HepG2 (cell line): ENCODE measurements around the gene ACSBG1. TPM values are rescaled to one million over a fixed set of nuclear protein-coding genes. Genes with fewer than 3 reads are reported as not detected.

ENCODE experiments used
- CHD2 ChIP-seq: IDR thresholded peaks from 2 replicates; pipeline ENCODE4 v1.6.1; 2011; ENCODE audit warnings: low read depth, low read length, improper control_type of control experiment
- GPN1 ChIP-seq: sonication (generic); formaldehyde crosslinking; IDR thresholded peaks from 2 replicates; pipeline ENCODE4 v1.5.1; 2020; ENCODE audit warnings: missing genetic modification reagents, borderline replicate concordance
- STAT5B ChIP-seq: sonication (generic); formaldehyde crosslinking; IDR thresholded peaks from 2 replicates; pipeline ENCODE4 v1.4.0; 2020; ENCODE audit warnings: missing genetic modification reagents
- ZBTB42 ChIP-seq: sonication (generic); formaldehyde crosslinking; IDR thresholded peaks from 2 replicates; pipeline ENCODE4 v1.5.0; 2020; ENCODE audit warnings: mild to moderate bottlenecking, missing genetic modification reagents
- ZBTB7B ChIP-seq: sonication (generic); formaldehyde crosslinking; IDR thresholded peaks from 2 replicates; pipeline ENCODE4 v1.4.0; 2020; ENCODE audit warnings: missing genetic modification reagents
- ZNF30 ChIP-seq: sonication (generic); formaldehyde crosslinking; IDR thresholded peaks from 2 replicates; pipeline ENCODE4 v1.5.0; 2020; ENCODE audit warnings: mild to moderate bottlenecking, missing genetic modification reagents
- ZNF431 ChIP-seq: sonication (generic); formaldehyde crosslinking; IDR thresholded peaks from 2 replicates; pipeline ENCODE4 v1.9.0; 2022; ENCODE audit warnings: missing genetic modification reagents, low read depth, mild to moderate bottlenecking, borderline replicate concordance
- ZNF567 ChIP-seq: sonication (generic); formaldehyde crosslinking; IDR thresholded peaks from 2 replicates; pipeline ENCODE4 v1.8.1; 2023; ENCODE audit warnings: mild to moderate bottlenecking, missing genetic modification reagents, borderline replicate concordance
- ZNF614 ChIP-seq: IDR thresholded peaks from 2 replicates; pipeline ENCODE4 v1.6.1; 2018; ENCODE audit warnings: missing biosample characterization, missing genetic modification reagents, inconsistent platforms, borderline replicate concordance
- ZNF660 ChIP-seq: sonication (generic); formaldehyde crosslinking; IDR thresholded peaks from 2 replicates; pipeline ENCODE4 v1.5.1; 2020; ENCODE audit warnings: mild to moderate bottlenecking, low read depth, missing genetic modification reagents, borderline replicate concordance
- ZNF775 ChIP-seq: sonication (generic); formaldehyde crosslinking; IDR thresholded peaks from 2 replicates; pipeline ENCODE4 v1.4.0; 2020; ENCODE audit warnings: missing genetic modification reagents, mild to moderate bottlenecking, moderate library complexity, borderline replicate concordance
- ZNF776 ChIP-seq: sonication (generic); formaldehyde crosslinking; IDR thresholded peaks from 2 replicates; pipeline ENCODE4 v1.4.0; 2020; ENCODE audit warnings: mild to moderate bottlenecking, missing genetic modification reagents
- polyA plus RNA-seq, 8 experiments: library from polyadenylated mRNA; depleted of rRNA in 3 of 8; stranded (reverse) in 7 of 8; unstranded in 1 of 8; fragments of >200 nt; fragmentation: Illumina TruSeq in 4 of 8; extraction: Trizol in 4 of 8; gene quantifications; 2 replicates each; pipeline versions ENCODE4 v1.2.1 to v1.2.3, GENCODE V29; 2011 to 2016; ENCODE audit warnings: low read depth in 4 of 8, missing spikeins in 1 of 8, mixed read lengths in 1 of 8; ENCODE audit not compliant: insufficient read depth in 1 of 8
- total RNA-seq, 5 experiments: library from RNA; depleted of rRNA; stranded (reverse); fragments of >200 nt; fragmentation: Illumina TruSeq; extraction: Trizol; gene quantifications; 2 replicates each; pipeline ENCODE4 v1.2.3, GENCODE V29; 2016; ENCODE audit warnings: low read depth in 1 of 5
- TF ChIP-seq, protein P1 (sequence below): sonication (generic); formaldehyde crosslinking; IDR thresholded peaks from 2 replicates; pipeline ENCODE4 v1.4.0; 2020; ENCODE audit warnings: missing genetic modification reagents
- TF ChIP-seq, protein P2 (sequence below): sonication (generic); formaldehyde crosslinking; IDR thresholded peaks from 2 replicates; pipeline ENCODE4 v1.4.0; 2020; ENCODE audit warnings: mild to moderate bottlenecking, missing genetic modification reagents, borderline replicate concordance
- TF ChIP-seq, protein P3 (sequence below): sonication (generic); formaldehyde crosslinking; IDR thresholded peaks from 2 replicates; pipeline ENCODE4 v1.4.0; 2020; ENCODE audit warnings: mild to moderate bottlenecking, missing genetic modification reagents
- TF ChIP-seq, protein P4 (sequence below): sonication (generic); formaldehyde crosslinking; IDR thresholded peaks from 2 replicates; pipeline ENCODE4 v1.9.0; 2021; ENCODE audit warnings: missing genetic modification reagents, borderline replicate concordance

Gene ACSBG1
- total and polyA plus RNA-seq, 2 of the 13 experiments (the other 11 are each of a cell fraction or from before 2014, with no cell fraction given): 0.35 to 0.81 TPM

GRCh38 chr15:78131295-78132061 lies 102.9 kb downstream of the ACSBG1 start, which contains the start of gene CIB2 (continued):
- TF ChIP-seq ZNF30 (CRISPR knock-in tag) (no peak), ZBTB7B (CRISPR knock-in tag) (peak; percentile 98), ZNF614 (CRISPR knock-in tag) (0 out of 2 replicates have a peak, but pooled peaks have one; percentile 35), ZNF776 (CRISPR knock-in tag) (no peak), ZNF567 (CRISPR knock-in tag) (0 out of 2 replicates have a peak, but pooled peaks have one; percentile 24), ZNF660 (CRISPR knock-in tag) (no peak), ZNF775 (no peak), STAT5B (CRISPR knock-in tag) (no peak), ZBTB42 (CRISPR knock-in tag) (peak; percentile 85; the same call in 1 of the 2 replicates), GPN1 (CRISPR knock-in tag) (no peak), ZNF431 (no peak), CHD2 (no peak)
- TF ChIP-seq, protein P1, sequence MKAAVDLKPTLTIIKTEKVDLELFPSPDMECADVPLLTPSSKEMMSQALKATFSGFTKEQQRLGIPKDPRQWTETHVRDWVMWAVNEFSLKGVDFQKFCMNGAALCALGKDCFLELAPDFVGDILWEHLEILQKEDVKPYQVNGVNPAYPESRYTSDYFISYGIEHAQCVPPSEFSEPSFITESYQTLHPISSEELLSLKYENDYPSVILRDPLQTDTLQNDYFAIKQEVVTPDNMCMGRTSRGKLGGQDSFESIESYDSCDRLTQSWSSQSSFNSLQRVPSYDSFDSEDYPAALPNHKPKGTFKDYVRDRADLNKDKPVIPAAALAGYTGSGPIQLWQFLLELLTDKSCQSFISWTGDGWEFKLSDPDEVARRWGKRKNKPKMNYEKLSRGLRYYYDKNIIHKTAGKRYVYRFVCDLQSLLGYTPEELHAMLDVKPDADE: no peak
- TF ChIP-seq, protein P2, sequence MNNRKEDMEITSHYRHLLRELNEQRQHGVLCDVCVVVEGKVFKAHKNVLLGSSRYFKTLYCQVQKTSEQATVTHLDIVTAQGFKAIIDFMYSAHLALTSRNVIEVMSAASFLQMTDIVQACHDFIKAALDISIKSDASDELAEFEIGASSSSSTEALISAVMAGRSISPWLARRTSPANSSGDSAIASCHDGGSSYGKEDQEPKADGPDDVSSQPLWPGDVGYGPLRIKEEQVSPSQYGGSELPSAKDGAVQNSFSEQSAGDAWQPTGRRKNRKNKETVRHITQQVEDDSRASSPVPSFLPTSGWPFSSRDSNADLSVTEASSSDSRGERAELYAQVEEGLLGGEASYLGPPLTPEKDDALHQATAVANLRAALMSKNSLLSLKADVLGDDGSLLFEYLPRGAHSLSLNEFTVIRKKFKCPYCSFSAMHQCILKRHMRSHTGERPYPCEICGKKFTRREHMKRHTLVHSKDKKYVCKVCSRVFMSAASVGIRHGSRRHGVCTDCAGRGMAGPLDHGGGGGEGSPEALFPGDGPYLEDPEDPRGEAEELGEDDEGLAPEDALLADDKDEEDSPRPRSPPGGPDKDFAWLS: no peak
- TF ChIP-seq, protein P3, sequence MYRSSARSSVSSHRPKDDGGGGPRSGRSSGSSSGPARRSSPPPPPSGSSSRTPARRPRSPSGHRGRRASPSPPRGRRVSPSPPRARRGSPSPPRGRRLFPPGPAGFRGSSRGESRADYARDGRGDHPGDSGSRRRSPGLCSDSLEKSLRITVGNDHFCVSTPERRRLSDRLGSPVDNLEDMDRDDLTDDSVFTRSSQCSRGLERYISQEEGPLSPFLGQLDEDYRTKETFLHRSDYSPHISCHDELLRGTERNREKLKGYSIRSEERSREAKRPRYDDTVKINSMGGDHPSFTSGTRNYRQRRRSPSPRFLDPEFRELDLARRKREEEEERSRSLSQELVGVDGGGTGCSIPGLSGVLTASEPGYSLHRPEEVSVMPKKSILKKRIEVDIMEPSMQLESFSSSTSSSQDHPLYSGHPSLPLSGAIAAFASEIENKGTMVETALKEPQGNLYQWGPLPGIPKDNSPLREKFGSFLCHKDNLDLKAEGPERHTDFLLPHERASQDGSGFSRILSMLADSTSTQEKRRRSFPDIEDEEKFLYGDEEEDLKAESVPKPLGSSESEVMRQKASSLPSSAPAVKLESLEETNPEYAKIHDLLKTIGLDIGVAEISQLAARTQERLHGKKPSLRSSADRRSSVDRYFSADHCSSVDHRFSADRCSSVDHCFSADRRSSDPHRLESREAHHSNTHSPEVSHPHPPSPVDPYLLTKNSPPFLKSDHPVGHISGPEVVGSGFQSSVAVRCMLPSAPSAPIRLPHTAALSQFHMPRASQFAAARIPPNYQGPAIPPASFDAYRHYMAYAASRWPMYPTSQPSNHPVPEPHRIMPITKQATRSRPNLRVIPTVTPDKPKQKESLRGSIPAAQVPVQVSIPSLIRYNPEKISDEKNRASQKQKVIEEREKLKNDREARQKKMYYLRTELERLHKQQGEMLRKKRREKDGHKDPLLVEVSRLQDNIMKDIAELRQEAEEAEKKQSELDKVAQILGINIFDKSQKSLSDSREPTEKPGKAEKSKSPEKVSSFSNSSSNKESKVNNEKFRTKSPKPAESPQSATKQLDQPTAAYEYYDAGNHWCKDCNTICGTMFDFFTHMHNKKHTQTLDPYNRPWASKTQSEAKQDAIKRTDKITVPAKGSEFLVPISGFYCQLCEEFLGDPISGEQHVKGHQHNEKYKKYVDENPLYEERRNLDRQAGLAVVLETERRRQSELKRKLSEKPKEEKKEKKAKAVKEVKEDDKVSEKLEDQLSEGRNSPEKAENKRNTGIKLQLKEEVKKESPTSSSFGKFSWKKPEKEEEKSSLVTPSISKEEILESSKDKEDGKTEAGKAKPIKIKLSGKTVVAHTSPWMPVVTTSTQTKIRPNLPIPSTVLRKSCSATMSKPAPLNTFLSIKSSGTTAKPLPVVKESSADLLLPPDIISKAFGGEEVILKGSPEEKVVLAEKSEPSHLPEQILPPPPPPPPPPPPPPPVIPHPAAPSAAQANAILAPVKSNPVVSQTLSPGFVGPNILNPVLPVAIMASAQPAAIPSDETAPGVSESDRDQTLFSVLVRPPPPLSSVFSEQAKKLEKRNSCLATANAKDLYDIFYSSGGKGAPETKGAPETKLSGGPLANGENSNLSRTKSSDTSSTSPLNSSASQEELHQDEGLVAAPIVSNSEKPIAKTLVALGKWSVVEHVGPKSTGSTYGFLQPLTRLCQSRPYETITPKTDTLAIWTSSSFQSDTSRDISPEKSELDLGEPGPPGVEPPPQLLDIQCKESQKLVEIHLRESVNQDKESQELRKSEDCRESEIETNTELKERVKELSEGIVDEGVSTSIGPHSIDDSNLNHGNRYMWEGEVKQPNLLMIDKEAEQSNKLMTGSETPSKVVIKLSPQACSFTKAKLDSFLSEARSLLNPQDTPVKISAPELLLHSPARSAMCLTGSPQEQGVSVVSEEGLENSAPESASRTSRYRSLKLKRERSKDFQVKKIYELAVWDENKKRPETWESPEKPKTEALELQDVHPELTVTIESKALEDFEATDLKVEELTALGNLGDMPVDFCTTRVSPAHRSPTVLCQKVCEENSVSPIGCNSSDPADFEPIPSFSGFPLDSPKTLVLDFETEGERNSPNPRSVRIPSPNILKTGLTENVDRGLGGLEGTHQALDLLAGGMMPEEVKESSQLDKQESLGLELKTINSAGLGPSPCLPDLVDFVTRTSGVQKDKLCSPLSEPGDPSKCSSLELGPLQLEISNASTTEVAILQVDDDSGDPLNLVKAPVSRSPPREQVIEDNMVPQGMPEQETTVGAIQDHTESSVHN (CRISPR knock-in tag): no peak
- TF ChIP-seq, protein P4, sequence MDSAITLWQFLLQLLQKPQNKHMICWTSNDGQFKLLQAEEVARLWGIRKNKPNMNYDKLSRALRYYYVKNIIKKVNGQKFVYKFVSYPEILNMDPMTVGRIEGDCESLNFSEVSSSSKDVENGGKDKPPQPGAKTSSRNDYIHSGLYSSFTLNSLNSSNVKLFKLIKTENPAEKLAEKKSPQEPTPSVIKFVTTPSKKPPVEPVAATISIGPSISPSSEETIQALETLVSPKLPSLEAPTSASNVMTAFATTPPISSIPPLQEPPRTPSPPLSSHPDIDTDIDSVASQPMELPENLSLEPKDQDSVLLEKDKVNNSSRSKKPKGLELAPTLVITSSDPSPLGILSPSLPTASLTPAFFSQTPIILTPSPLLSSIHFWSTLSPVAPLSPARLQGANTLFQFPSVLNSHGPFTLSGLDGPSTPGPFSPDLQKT (CRISPR knock-in tag): peak; percentile 76; the same call in 1 of the 2 replicates
